SK-N-DZ (cell line): ENCODE measurements around the gene IGF2.
A peak's percentile ranks its signal among the peaks of the same experiment; 100 is the strongest.

ENCODE experiments used
- DNase-seq: peaks from one replicate; pipeline ENCODE4 v3.0.0-alpha.2; 2015; ENCODE audit warnings: low spot score

Gene IGF2

DNA sequence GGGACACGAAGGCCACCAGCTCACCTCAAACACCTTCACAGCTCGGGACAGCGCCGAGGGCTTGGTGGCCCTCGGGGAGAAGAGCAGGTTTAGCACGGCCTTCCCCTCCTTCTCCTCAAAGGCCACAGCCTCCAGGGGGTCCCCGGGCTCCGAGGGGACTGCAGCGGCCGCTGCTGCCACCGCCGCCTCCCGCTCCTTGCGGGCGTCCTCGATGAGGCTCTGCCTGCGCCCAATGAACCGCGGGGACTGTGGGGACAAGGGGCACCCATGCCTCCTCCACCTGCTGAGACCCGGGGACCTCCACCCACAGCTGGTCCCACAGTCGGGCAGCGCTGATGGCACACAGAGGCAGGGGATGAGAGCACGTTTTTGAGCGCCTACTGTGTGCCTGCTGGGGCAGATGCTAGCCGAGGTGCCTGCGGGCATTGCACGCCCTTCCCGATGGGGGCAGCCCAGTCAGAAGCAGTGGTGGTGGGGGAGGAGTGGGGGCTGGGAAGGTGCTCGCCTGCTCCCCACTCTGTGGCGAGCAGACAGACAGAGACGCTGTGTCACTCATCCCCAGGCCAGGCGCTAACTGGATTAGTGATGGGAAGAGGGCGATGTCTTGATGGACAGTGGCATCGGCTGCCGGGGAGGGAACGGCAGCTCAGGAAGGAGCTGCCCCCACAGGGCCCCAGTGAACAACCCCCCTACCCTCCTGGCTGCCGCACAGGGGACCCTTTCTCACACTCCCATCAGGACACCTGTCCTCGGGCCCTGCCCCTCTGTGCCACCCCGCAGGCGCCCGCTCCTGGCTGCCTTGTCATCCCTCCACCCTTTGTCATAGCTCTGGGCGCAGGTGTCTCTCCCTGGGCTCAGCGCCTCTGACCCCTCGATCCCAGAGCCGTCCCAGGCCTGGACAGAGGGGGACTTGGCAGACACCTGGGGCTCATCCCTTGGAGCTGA is 30.7 kb upstream of the IGF2 start:
- no peak for DNase-seq

DNA sequence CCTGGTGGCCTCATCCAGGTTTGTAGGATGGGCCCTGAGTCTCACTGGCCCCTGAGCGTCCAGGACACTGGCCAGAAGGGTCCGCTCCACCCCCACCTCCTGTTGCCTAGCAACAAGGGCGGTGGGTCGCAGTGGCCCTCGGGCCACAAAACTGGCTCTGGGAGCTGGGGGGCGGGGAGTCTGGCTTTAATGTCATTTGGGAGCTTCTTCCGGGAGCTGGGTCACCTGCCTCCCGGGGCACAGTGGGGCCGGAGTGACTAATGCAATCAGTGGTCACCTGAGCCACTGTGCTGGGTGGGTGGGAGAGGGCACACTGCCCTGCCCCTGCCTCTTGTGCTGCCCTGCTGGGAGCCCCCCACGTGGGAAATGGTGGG is 29.8 kb upstream of the IGF2 start:
- no peak for DNase-seq

DNA sequence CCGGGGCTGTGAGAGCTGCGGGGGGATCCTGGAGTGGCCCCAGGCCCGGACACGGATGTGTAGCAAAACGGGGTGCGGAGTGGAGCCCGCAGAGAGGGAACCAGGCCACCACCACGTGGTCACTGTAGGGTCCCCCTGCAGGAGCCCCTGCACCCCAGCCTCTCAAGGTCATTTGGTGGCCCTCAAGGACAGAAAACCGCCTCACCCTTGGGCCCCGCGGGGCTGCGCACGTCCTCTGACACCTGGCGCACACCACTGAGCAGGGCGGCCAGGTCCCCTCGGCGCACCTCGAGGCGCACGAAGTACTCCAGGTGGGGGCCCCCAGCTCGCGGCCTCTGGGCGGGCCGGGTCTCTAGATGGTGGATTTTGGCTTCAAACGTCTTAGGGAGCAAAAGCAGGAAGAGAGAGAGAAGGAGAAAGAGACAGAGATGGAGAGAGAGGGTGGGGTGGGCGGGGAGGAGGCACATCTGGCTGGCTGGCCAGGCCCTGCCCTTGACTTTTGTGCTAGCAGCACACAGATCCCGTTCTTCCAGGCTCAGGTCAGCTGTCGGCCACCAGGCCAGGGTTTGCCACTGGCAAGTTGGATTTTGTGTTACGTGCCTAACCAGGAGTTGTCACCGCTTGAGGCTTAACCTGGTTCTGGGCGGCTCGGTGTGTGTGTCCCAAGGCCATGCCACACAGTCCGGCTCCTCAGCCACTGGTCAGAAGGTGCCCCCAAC is 29.3 kb upstream of the IGF2 start:
- DNase-seq = peak; percentile 48

DNA sequence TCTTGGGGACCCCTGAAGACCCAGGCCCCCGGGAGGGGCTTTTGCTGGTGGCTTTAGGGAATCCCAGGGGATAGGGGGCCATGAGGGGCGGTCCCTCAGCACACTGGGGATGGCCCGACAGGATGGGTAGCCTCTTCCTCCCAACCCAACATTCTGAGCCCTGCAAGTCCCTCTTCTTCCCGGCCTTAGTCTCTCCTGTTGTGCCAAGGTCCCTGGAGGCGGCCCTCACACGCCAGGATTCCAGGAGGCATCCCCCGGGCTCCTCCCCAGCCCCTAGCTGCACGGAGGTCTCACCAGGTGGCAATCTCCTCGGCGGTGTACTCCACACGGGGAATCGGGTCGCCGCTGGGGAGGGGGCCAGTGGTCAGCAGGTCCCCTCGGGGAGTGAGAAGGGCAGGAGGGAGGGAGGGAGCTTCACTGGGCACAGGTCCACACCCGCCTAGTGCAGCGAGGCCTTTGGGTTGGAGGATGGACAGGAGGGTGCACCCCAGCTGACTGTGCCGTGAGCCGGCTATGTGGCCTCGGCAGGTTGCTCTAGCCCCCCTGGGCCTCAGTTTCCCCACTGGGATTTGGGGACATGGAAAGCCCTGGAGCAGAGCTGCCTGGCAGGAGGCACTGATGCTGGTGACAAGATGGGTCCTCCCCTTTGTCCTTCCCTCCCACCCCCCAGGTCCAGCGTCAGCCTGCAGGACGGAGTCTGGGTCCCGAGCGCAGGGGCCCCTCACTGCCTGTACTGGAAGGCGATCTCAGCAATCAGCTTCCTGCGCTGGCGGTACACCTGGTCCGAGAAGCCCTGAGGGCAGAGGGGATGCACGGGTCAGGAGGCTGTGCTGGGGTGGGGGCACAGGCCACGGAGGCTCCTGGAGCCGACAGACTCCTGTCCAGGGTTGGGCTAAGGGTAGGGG is 28.2 kb upstream of the IGF2 start:
- DNase-seq = no peak

DNA sequence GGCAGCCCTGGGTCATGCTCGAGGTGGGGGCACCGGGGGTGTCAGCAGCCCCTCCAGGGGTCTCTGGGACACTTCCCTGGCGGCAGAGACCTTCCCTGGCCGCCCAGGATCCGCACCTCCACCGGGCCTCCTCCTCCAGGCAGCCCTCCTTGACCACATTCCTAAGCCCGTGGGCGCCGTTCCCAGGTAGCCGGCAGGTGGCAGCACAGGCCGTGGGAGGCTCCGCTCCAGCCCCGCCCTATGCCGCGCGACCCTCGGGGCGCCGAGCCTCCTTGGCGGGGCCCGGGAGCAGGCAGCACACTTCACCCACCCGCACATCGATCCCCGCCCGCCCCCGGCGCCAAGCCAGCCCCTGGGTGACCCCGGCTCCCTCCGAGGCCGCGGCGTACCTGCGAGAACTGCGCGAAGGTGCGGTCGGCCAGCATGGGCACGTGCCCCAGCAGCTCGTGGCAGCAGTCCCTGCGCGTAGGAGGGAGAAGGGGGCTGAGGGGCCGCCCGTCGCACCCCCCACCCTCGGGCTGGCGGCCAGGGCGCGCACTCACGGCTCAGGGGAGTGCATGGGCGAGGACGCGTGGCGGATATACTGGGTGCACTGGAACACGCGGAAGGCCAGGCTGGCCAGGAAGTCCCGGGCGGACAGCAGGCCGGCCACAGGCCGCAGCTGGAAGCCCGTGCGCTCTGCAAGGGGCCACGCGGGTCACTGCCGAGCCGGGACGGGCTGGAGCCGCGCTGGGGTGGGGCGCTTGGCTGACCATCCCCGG is 27.1 kb upstream of the IGF2 start:
- peak; percentile 59 for DNase-seq

DNA sequence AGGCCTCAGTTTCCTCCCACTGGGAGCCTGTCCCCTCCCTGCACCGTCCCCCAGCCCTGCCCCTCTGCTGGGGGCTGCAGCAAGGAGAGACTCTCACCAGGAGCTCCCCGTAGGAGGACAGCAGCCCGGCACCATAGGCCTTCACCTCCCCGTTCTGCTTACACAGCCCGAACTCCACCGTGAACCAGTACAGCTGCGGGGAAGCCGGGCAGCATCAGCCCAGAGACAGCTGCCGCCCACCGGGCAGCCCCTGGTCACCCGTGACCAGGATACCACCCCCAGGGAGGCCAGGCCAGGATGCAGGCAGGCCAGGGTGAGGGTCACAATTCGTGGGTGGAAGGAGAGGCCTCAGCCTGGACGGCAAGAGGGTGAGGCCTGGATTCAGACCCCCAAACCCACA is 26.4 kb upstream of the IGF2 start:
- DNase-seq = no peak

DNA sequence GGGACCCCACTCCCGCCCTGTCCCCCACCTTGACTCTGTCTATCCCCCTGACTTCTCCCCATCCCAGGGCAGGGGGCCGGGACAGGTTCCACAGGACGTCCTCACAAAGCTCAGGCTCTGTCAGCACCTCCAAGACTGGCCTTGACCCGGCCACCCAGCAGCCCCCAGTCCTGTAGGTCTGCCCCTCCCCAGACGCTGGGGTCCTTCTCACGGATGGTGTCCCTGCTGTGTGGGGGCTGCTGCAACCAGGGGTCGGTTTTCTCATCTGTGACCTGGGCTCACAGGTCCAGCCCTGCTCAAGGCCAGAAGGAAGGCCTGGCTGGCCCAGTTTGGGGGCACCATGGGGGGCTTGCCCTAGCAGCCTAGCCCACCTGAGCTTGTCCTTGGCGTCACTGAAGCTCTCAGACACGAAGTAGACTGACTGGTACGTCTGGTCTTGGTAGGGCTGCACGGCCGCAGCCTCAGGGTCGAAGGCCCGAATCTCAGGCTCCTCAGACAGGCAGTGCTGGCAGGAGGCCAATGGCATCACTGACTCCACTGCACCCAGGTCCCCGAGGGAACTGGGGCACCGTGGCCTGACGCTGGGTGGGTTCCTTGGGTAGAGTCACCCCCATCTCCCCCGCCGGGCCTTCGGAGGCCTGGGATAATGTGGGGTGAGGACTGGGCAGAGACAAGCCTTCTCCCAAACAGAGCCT is 25.8 kb upstream of the IGF2 start:
- no peak for DNase-seq

DNA sequence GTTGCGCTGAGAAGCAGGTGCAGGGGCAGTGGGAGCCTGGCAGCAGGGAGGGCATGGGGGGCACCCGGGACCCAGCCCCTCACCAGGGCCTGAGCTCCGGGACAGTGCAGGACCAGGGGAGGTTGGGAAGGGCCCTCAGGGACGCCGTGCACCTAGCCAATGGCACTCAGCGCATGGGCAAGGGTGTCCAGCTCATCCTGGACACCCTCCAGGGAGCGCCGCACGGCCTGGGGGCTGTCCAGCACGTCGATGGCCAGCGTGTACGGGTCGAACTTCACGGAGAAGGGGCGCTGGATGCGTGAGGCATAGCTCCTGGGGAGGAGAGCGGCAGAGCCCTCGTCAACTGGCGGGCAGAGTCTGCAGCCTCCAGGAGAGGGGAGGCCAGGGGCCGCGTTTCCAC is 24.9 kb upstream of the IGF2 start:
- DNase-seq = no peak

DNA sequence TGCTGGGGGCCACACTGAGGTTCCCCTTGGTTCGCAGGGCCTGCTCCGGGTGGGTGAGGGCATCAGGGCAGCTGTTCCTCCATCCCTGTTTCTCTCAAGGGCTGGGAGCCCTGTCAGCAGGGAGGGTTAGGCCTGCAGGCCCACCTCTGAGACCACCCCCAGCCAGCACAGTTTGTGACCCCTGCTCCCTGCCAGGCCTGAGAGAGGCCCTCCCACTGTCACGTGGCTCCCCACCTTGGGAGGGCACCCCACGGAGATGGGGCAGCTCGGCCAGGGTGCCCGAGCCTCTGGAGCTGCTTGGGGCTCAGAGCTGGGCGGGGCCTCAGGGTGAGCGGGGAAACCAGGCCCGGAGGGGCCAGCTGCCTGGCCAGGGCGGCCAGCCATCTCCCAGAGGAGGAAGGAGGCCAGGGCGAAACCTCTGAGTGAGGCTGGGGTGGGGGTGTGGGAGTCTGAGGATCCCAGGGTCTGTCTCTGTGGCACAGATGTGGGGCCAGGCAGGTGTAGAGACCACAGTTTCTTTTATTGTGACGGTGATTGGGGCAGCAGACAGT is 24.3 kb upstream of the IGF2 start:
- no peak for DNase-seq

DNA sequence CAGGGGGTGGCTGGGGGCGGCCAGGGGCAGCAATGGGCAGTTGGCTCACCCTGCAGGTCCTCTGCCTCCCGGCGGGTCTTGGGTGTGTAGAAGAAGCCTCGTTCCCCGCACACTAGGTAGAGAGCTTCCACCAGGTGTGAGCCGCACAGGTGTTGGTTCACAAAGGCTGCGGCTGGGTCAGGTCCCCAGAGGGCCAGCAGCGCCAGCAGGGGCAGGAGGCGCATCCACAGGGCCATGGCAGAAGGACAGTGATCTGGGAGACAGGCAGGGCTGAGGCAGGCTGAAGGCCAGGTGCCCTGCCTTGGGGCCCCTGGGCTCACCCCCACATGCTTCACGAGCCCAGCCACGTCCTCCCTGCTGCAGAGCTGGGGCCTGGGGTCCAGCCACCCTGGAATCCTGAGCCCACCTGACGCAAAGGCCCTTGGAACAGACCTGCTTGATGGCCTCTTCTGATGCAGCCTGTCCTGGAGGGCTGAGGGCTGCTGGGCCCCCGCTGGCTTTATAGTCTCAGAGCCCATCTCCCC is 21.6 kb upstream of the IGF2 start, which contains the start of gene INS:
Gene INS (minus strand): TSS at position 474 of the 524 bp plus-strand sequence. CDS start 238 bp downstream, at position 236.
- DNase-seq = no peak

DNA sequence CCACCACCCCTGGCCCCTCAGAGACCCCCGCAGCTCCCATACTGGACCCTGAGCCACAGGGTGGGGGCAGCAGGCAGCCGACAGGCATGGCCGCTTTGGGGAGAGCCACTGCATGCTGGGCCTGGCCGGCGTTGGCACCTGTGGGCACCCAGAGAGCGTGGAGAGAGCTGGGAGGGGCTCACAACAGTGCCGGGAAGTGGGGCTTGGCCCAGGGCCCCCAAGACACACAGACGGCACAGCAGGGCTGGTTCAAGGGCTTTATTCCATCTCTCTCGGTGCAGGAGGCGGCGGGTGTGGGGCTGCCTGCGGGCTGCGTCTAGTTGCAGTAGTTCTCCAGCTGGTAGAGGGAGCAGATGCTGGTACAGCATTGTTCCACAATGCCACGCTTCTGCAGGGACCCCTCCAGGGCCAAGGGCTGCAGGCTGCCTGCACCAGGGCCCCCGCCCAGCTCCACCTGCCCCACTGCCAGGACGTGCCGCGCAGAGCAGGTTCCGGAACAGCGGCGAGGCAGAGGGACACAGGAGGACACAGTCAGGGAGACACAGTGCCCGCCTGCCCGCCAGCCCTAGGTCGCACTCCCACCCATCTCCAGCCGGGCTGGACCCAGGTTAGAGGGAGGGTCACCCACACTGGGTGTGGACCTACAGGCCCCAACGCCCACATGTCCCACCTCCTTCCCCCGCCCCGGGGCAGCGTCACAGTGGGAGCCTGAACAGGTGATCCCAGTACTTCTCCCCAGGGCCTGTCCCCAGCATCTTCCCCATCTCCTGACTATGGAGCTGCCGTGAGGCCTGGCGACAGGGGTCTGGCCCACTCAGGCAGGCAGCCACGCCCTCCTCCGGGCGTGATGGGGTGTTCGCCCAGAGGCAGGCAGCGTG is 20.6 kb upstream of the IGF2 start:
- DNase-seq = no peak

DNA sequence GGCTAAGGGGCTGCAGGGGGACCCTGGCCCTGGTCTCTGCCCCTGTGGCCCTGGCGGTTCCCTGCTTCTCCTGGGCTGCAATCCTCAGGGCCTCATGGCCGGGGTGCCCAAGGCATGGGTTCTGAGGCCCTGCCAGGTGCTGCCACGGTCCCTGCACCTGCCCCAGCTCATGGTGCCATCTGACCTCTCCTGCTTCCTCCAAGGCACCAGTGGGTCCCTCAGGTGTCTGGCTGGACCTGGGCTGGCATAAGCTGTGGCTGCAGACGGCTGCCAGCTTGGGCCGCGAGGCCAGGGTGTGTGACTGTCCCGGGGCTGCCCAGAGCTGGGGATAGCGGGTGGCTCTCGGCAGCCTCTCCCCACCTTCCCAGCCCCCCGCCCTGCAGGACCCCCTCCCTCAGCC is 19.8 kb upstream of the IGF2 start:
- DNase-seq = no peak

DNA sequence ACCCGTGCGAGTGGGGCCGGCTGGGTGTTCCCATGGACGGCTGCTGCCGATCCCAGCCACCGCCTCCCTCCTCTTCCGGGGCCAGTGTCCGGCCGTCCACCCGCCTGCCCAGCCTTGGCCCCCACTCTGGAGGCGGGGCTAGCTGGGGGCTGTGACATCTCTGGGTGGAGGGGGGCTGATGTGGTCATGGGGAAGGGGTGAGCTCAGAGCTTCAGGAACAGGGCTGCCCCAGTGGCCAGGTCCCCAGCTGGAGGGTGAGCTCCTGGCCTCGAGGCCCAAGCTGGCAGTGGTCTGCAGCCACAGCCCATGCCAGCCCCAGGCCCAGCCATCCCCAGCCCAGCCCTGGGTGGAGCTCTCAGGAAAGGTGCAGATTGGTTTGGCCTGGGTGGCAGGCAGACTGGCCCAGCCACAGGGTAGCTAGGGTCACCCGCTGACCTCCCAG is 19.1 kb upstream of the IGF2 start:
- DNase-seq = no peak

DNA sequence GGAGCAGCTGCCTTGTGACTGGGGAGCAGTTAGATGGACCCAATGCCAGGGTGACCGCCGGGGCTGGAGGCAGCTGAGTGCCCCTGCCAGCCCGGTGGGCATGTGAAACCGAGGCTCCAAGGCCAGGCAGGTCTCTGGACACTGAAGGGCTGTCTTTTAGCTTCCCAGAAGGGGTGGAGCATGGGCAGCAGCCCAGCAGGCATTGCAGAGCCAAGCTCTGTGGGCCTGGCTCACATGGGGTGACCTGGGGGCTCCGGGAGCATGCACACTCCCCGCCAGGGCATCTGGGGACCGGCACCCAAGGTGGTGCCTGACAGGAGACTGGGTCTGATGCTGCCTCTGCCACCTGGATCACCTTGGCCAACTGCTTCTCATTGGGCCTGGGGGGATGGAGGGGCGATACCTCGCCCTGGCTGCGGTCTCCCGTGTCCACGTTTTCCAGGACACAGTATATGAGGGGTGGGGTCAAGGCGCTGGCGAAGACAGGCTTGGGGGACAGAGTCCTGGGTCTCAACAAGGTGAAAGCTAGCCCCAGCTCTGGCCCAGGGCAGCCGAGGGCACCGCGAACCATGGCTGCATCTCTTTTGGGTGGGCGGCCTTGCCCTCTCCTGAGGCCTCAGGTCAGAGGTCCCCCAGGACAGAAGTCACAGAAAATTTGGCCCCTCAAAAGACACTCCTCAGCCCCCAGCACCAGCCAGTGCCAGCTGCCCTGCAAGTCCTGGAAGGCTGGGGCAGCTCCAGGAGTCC is 18.3 kb upstream of the IGF2 start:
- DNase-seq = no peak

DNA sequence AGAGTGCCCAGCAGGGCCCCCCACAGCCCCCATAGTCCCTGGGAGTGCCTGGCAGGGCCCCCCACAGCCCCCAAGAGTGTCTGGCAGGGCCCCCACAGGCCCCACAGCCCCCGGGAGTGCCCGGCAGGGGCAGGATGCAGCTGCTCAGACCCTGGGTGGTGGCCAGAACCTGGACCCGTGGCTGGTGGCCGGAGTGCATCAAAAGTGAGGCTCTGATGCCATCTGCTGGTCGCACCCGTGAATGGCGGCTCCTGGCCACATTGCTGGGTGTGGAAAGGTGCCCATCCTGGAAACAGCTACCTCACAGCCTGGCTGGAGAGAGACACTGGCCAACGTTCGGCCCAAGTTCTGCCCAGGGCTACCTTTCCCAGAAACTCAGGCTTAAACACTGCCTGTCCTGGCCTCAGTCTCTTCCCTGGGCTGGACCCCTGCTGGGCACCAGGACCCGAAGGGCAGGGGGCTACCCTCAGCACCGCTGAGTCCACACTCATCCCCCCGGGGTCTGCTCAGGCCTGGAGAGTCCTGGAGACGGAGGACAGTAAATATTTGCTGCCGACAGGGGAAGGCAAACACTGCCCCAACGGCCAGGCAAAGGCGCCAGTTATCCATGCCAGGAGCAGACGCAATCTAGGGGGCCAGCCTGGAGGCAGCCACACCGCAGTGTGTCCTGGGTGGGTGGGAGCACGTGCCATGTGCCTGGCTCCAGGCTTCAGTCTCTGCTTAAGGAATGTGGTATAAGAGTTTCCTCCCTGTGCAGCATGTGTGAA is 17.4 kb upstream of the IGF2 start:
- peak; percentile 64 for DNase-seq

DNA sequence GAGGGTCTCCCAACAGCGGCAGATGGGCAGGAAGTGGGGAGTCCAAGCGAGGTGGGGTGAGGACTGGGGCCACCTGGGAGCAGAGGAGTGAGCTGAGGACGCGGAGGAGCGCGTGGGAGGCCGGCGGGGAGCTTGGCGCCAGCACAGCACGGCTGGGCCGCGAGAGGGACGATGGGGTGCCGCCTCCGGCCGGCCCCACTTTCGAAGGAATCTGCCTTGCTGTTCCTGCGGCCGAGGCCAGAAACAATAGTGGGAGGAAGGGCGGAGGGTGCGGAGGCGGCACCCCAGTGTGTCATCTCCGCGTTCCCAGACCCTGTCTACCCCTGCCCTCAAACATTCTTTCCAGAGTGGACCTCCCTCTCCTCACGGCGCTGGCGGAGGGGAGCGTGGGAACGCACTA is 16.3 kb upstream of the IGF2 start:
- no peak for DNase-seq

DNA sequence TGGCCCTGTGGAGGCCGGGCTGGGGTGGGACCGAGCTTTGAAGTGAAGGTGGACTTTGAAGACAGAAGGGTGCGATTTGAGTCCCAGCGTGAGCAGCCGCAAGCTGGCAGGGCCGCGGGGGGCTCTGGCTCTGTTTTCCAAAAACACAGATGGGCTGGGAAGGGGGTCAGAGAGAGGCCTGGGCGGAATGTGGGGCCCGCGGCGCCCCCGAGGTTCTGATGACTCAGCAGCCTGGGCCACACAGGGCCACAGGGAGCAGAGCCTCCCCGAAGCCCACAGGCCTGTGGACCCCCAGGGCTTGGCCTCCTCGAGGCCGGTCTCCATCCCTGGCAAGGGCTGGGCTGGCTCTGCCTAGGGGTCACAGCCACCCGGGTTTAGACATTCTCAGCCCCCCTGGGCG is 15.7 kb upstream of the IGF2 start:
- DNase-seq = no peak
